Smooth muscle cell of the brain vasculature (primary cell): Measurements from ENCODE around the gene PPM1M.
A peak's percentile ranks its signal among the peaks of the same experiment; 100 is the strongest.

Experiments
- DNase-seq: peaks from one replicate; pipeline ENCODE4 v3.0.0-alpha.2; 2012; ENCODE audit warnings: low read depth, low spot score

Gene PPM1M

DNA sequence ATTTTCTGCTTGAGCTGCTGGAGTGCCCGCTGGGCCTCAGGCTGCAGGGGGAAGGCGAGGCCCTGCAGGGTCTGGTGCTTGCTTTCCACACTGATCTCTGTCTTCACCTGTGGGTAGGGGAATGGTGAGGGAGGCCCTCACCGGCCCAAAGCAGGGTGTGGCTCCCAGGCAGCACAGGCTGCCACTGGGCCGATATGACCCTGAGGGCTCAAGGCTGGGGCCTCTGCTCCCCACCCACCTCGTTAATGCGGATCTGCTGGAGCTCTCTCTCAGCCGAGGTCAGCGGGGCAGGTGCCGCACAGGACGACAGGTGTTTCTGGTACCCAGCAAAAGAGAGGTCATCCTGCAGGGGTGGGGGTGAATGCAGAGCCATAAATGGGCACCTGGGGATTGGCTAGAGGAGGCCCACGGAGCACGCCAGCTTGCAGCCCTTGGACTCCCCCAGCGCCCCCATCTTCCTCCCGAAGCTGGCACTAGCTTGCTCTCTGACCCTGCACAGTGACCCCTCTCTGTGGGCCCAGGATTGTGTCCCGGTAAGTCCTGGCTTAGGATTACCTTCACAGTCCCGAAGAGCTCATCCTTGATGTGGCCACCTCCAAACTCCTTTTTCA, 14.6 kb upstream of the PPM1M start:
- no peak for DNase-seq

DNA sequence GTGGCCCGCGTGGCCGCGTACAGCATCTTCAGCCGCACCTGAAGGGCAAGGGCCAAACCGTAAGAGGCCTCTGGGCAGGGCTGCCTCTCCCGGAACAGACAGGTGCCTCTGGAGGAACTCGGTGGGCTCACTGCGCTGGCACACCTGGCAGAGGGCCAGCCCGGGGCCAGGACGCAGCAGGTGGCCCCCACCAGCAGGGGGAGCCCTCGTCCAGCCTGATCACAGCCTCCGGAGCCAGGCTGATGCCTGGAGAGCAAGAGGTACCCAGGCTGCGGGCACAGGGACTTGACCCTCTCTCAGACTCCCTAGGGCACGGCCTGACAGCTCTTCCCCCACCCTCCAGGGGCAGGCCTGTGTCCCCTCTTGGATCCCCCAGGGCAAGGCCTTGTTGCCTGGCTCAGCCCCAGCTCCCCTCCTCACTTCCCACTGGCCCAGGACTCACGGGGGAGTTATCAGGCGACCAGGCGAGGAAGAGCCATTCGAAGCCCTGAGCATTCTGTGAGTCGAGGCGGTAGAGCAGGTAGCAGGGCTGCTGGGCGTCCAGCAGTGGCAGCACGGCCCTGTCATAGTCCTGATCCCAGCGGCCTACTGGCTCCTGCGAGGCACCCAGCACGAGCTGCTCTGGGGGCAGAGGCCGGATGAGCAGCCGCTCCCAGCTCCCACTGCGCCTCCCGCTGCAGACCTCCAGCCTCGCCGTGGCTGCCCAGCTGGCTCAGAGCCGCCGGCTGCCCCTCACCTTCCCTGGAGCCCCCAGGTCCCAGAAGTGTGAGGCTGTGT, 13.9 kb upstream of the PPM1M start:
- DNase-seq = no peak

DNA sequence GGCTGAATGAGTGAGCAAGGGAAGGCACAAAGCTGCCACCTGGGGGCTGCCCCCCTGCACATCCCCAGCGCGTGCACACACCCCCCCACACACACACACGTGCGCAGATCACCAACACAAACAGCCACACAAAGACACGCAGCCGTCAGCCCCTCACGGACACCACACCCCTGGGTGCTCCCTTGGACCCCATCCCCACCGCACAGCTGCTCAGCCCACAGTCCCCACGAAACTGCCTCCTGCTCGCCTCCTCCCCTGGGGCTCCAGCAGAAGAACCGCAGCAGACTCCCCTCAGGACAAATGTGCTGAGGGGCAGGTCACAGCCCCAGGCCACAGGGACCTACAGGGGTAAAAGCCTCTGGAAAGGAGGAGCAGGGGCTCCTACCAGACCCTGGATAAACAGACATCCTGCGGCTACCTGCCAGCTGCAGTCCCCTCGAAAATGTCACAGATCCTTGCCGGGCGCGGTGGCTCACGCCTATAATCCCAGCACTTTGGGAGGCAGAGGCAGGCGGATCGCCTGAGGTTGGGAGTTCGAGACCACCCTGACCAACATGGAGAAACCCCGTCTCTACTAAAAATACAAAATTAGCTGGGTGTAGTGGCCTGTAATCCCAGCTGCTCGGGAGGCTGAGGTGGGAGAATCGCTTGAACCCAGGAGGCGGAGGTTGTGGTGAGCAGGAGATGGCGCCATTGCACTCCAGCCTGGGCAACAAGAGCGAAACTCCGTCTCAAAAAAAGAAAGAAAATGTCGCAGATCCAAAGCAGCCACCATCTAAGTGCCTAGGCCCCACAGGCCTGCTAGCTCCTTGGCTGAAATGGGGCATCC, 13.1 kb upstream of the PPM1M start:
- DNase-seq = no peak

DNA sequence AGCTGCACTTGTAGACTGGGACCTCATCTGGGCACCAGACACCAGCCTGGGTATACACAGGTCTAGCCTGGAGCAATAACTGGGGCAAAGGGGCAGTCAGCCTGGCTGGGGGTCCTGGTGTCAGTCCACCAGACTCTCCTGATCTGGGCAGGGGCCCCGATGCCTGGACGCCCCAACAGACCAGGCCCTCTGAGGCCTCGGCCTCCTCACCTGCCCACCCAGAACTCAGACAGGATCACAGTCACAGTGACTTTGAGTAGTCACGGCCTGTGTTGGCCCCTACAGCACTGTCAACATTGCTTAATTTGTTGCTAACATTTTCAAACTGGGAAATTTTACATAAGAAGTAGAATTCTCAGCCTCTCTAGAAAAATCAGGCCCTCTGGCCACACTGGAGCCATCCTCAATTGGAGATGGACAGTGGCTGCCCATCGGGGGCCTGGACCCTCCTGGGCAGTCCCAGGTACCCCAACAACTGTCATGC, 12.4 kb upstream of the PPM1M start:
- no peak for DNase-seq

DNA sequence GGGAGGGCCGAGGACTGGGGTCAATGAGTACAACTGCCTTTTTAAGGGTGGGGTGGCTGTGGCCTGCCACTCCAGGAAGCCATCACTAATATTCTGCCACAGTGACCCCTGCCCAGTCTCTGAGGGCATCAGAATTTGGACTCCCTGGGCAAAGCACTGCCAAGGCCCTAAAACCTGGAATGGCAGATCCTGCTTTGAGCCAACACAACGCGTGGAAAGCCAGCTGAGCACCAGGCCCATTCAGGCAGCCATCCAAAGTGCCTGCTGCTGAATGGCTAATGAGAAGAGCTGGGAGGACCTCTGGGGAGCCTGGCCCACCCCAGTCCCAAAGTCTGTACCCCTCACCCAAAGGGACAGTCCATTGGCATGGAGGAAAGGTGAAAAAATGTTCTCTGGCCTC, 11.6 kb upstream of the PPM1M start:
- no peak for DNase-seq

DNA sequence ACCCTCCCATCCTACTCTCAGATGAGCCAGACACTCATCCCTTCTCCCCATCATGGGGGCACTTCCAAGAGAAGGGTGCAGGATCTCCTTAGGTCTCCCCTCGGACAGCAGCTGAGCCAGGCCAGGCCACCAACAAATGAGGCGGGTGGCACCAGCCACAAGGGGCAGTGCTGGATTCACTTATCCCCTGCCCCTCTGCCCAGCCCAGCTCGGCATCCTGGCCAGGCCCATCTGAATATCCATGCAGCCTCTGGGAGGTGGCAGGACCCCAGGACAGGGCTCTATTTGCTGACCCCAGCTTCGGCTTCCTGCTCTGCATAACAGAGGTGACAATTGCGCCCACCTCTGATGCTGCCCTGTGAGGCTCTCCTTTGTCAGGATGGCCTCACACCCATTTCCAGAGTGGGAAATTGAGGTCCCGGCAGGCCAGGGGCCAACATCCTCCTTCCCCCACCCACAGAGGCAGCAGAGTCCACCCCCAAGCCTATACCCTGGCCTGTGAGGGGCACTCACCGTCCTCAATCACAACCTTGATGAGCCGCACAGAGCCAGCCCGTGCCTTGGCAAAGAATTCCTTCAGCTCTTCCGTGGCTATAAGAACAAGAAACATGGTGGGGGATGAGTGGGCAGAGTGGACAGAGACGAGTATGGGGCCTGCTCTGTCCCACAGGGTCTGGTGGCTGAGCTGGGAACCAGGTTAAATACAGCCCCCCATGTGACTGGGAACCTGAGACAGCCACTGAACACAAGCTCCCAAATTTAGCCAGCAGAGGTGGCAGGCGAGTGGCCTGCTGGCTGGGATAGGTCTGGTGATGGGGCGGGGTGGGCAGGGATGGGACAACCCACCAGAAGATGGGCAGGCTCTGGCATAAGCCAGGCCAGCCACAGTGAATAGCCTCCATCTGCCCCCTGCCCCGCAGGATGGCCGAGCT, 10.8 kb upstream of the PPM1M start:
- DNase-seq = no peak

DNA sequence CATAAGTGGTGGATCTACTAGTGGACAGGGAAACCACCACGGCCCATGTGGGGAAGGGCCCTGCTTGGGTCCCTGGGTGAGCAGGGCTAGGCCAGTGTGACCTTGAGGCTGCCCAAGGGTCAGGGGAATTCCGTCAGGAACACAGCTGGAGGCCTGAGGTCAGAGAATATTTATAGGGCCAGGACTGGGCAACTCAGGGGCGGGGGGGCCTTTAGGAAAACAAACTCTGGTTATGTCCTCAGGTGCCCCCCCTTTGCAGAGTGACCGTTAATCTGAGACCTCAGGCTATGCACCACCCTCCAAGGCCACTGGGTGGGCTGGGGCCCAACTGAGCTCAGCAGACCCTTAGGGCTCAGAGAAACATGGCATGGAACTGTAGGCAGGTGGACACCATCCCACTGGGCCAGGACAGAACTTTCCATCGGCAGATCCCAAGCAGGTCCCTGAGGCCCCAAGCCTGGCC, 9.1 kb upstream of the PPM1M start:
- no peak for DNase-seq

DNA sequence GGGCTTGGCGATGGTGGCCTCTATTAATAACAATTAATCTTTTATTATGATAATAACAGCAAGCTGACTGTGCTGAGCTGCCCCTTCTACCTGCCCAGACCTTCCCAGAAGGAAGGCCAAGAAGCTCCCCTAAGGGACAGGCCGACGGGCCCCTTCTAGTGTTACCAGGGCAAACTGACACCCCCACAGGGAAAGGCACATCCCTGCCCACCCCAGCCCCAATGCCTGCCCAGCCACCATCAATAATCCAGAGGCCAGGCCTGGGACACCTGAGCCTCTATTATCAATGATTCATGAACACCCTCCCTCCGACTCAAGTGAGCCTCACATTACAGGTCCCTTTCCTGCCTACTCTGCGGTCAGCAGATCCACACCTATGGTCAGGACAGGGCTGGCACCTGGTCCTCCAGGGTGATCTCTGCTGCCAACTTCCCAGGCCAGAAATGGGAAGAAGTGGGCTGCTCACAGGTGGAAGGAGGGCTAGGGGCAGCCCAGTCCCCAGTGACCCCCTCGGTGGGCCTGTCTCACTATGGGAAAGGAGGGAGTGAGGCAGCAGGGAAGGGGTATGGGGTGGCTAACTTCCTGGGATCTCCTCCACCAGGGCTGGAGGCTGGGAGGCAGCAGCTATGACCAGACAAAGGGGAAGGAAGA, 8.4 kb upstream of the PPM1M start:
- DNase-seq = no peak

DNA sequence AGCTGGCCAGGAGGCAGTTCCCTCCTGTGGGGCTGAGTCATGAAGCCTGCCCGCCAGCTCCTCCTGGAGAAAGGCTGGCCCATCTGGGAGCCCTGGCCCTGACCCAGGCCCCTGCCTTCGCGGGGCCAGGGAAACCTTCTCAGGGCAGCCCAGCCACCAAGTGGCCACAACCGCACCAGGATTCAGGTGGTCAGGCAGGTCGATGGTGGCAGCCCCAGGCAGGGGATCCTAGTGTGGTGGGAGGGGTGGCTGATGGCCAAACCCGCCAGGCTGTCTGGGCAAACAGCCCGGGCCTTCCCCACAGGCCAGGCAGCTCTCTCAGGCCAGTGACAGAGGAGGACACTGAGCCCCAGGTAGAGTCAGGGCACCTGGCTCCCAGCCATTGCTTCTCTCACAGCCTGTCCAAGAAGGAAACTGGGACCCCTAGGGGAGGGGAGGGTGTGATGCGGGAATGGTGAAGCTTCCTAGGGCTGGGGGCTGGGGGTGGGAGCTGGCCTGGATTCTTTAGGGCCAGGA, 7.8 kb upstream of the PPM1M start:
- peak; percentile 67 for DNase-seq

DNA sequence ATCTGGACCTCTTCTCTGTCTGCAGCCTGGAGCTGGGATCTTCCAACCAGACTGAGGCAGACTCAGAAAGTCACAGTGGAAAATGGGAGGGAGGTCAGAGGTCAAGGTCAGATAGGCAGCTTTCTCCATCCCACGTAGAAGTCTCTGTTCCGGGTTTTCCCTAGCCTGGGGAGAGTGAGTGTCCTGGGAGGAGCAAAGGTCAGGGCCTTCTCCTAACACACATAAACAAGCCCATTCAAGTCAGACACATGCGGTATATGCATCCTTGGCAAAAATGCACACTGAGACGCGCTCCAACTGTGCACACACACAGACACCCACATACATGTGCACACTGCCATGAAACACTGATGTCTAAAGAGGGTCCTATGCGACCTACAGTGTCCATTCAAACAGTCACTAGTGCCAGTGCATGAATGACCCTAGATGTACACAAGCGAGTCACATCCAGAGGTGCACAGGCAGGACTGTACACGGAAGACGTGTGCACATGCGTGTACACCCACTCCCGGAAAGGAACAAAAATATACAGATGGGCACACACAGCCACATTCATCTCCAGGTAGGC, 7.3 kb upstream of the PPM1M start:
- DNase-seq = no peak

DNA sequence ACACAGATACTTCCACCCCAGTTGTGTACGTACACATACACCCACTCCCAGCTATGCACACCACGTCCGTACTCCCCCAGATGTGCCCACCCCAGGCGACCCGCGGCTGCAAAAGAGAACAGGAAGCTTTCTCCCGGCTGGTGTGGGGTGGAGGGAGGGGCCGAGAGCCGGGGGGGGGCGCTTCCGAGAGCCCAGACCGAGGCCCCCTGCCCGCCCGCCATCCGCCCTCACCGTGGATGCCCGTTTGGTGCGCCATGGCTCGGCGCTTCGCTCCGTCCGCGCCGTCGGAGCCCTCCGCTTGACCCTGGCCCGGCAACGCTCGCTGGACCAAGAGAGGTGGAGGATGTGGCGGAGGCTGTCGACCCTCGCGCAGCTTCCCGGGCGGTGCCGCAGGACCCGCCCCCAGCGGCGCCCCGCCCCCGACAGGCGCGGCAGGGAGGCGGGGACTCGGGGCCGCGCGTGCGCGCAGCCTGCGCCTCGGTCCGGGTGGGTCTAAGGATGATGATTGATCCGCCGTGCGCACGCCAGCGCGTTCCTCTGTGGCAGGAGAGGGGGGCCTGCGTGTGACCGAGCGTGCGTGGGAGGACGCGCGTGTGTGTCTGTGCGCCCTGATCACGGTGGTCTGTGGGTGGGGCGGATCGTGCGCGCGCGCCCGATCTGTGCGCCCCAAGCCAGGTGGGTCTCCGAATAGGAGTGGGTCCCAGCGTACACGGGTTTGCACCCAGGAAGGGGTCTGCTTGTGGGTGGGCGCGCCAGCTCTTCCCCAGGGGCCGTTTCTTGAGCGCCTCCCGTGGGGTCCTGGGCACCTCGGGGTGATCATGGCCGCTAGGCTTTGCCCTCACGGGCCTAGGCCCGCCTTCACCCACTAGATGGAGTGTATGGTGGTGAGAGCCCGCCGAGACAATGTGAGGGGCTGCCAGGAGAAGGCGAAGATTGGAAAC, 6.5 kb upstream of the PPM1M start, which contains the start of gene TWF2:
Gene TWF2 (minus strand): TSS at position 398 of the 941 bp plus-strand sequence. CDS start 142 bp downstream, at position 256.
- peak; percentile 33 for DNase-seq

DNA sequence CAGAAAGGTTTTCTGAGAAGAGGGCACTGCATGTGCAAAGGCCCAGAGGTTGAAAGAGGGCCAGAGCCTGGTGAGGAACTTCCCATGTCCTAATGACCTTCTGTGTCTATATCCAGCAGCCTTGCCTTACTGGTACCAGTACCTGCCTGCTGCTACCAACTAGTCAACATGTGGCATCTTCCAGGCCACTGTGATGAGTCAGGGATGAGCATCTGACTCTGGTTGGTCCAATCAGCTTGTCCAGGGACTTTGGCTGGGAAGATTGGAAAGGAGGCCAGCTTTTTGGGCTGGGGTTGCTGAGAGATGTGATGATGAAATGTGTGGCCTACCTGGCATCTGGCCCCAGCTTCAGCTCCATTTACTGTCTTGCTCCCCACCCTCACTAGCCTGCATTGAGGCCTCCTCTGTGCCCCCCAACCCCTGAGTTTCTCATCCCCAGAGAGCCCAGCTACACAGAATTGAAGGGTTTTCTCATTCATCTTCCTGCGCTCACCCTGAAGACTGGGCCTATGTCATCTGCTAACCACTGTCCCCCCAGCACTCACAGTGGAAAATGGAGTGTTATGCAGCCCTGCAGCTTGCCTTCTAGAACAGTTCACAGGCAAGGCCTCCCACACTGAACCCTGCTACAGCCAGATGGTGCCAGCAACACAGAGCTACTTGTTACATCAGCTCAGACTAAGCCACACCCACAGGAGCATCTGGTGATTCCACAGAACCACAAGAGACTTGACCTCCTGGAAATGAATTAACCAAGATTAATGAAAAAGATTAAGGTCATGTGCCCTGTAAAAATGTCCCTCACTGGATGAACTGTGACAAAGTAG, 5.3 kb upstream of the PPM1M start:
- DNase-seq = no peak

DNA sequence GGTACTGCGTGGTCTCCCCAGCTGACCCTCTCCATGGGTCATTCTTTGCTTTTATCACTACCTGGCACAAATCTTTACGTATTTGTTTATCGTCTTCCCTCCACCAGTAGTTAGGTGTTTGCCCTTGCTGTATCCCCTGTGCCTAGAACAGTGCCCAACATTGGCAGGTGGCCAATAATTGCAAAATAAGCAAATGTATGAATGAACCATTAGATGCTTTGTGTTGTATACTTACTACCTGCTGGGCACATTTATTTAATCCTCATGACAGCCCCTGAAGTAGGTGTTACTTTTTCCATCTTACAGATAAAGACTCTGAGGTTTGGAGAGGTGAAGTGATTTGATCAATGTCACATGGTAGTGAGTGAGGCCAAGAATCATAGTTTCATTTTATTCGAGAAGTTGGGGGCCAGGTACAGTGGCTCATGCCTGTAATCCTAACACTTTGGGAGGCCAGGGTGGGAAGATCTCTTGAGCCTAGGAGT, 4.6 kb upstream of the PPM1M start:
- no peak for DNase-seq

DNA sequence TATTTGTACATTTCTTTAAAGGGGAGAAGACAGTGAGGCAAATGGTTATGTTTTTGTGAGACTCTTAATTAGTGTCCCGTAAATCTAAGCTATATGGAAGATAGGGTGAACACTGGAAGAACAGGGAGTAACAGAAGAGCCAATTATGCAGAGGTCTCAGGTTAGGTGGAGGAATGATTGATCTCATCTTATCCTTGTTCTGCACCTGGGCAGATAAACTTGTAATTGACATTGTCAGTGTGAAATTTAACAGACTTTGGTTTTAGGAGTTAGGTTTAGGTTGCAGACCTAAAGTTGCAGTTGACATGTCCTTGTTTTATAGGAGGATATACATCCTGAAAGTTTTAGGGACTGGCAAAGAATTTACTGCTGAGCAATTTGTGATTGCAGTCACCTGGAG, 3.5 kb upstream of the PPM1M start:
- DNase-seq = no peak

DNA sequence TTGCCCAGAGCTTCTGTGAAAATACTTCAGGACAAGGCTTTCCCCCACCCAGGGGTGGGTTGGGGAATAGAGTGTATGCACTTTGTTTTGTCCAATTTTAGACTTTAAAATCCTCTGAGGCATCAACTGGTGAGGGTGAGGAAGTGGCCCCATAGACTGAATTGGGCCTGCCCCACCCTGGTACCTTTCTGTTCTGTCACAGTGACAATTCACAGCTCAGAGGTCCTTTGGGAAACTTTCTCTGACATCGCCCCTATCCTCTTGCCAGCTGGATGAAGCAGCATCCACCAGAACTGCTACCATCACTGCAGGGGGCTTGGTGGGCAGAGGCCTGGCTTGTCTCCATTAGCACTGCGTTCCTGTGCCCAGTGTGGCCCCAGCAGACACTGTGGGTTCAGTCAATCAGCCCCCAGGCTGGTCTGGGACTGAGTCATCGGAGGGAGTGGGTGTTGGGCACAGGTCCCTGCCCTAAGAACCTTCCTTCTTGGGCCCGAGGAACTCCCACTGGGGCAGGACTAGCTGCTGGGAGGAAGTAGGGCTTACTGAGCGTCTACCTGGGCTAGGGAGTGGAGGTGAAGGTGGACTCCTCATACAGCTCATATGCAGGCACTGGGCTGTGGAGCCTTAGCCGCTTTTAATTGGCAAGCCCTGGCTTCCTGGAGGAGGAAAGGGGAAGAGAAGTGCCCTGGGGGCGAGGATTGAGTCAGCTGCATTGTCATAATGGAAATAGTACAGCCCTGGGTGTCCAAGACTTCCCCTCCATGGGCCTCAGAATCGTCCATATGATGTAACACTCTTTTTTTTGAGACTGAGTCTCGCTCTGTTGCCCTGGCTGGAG, 1.5 kb upstream of the PPM1M start:
- DNase-seq = no peak

DNA sequence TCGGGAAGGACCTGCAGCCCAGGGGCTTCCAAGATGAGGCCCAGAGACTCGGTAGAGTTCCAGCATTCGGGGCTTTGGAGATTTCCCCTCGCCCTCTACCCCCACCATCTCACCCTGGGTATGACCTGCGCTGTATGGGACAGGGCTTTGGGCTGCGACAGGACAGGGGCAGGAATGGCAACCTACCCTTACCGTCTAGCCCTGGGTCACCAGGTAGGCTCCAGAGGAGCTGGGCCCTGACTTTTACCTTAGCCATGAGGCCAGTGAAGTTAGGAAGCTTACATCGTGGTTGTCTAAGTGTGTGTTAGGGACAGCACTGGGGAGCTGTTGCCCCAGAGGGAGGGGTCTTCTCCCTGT, 683 bp downstream of the PPM1M start:
- DNase-seq = no peak
